Measurements from ENCODE around the gene CABLES2. TPM values are rescaled to one million over a fixed set of nuclear protein-coding genes. Genes with fewer than 3 reads are reported as not detected.

CABLES2 gene
- total and polyA plus RNA-seq, 2 donors (not counting 3 experiments of a cell fraction or from before 2014, with no cell fraction given), result 7.8 to 9.9 TPM

DNA sequence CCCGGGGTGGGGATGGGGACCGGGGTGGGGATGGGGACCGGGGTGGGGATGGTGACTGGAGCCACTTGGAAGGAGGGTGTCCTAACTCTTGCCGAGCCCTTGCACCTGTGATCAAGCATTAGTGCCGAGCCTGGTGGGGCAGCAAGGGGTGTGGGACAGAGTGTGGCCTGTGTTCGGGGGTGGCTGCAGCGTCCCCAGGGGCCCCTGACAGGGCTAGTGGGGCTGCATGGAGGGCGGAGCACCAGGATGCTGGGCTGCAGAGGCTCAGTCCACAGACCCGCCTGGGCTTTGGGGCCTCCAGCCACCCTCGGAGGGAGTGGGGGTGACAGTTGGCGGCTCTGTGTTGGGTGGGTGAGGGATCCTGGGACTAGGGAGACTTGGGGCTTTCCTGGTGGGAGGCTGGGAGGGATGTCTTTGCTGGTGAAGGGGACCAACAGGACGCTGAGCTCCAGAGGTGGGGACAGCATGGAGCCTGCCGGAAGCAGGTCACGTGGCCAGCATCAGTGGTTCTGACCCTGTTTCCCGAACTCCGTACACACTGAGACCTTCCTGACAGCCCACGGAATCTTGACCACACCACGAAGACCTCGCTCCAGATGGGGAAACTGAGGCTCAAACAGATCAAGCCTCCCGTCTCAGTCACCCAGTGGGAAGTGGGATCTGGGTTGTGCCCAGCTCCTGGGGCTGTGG lies 15.7 kb upstream of the CABLES2 start:
- H3K36me3 ChIP-seq (ENCODE audit: control insufficient read depth in 2 of 2, extremely low read depth in 1 of 2, insufficient read depth in 2 of 2, low read length in 2 of 2), result no peaks in the 10 kb centered on the region
- H3K9ac ChIP-seq (replicated peaks; ENCODE audit: extremely low read depth, insufficient read depth, low read length), result no peak overlapping the region
- H3K27ac ChIP-seq (ENCODE audit: insufficient read depth, low read depth, low read length), result no peak overlapping the region
- ChIA-PET POLR2A (no interaction called here), CTCF (interaction anchor here (1.2 kb wide), 1 partner anchor 13 kb away, joined by 3 read pairs; no protein-coding TSS in a partner anchor)
- no peaks in the 10 kb centered on the region for H3K9me1 ChIP-seq (replicated peaks; ENCODE audit: control insufficient read depth, extremely low read depth, insufficient read depth, low read length)
- H3K9me3 ChIP-seq (replicated peaks; ENCODE audit: control insufficient read depth, insufficient read depth, low read length), result no peaks in the 10 kb centered on the region
- H4K20me1 ChIP-seq (replicated peaks; ENCODE audit: control insufficient read depth, extremely low read depth, insufficient read depth, low read length), result no peaks in the 10 kb centered on the region
- no peak overlapping the region for H2AFZ ChIP-seq (ENCODE audit: low read depth, low read length)
- no peaks in the 10 kb centered on the region for H3K27me3 ChIP-seq (ENCODE audit: control insufficient read depth in 2 of 2, insufficient read depth in 2 of 2, low read length in 2 of 2)
- TF ChIP-seq, protein P1, sequence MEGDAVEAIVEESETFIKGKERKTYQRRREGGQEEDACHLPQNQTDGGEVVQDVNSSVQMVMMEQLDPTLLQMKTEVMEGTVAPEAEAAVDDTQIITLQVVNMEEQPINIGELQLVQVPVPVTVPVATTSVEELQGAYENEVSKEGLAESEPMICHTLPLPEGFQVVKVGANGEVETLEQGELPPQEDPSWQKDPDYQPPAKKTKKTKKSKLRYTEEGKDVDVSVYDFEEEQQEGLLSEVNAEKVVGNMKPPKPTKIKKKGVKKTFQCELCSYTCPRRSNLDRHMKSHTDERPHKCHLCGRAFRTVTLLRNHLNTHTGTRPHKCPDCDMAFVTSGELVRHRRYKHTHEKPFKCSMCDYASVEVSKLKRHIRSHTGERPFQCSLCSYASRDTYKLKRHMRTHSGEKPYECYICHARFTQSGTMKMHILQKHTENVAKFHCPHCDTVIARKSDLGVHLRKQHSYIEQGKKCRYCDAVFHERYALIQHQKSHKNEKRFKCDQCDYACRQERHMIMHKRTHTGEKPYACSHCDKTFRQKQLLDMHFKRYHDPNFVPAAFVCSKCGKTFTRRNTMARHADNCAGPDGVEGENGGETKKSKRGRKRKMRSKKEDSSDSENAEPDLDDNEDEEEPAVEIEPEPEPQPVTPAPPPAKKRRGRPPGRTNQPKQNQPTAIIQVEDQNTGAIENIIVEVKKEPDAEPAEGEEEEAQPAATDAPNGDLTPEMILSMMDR (IDR thresholded peaks at IDR 0.05; ENCODE audit: extremely low read depth in 1 of 2, insufficient read depth in 1 of 2, low read depth in 1 of 2, low read length in 2 of 2), result no peak
- no peak for TF ChIP-seq MYC (IDR thresholded peaks at IDR 0.05; ENCODE audit: low read depth, low read length)
- TF ChIP-seq POLR2A (IDR thresholded peaks at IDR 0.05; ENCODE audit: low read depth, low read length), result no peak
- TF ChIP-seq JUN (IDR thresholded peaks at IDR 0.05; ENCODE audit: borderline replicate concordance, insufficient read depth, insufficient read length, low read depth), result no peak
- TF ChIP-seq EZH2 (IDR thresholded peaks at IDR 0.05; ENCODE audit: borderline replicate concordance, low read depth, low read length, severe bottlenecking), result no peak
- TF ChIP-seq GATA2 (IDR thresholded peaks at IDR 0.05; ENCODE audit: insufficient read depth, insufficient read length, low read depth, low read length), result no peak
- TF ChIP-seq, protein P2, sequence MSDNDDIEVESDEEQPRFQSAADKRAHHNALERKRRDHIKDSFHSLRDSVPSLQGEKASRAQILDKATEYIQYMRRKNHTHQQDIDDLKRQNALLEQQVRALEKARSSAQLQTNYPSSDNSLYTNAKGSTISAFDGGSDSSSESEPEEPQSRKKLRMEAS (IDR thresholded peaks at IDR 0.05; ENCODE audit: insufficient read depth, insufficient read length), result no peak
- TF ChIP-seq POLR2AphosphoS5 (IDR thresholded peaks at IDR 0.05; ENCODE audit: insufficient read depth, low read depth, low read length), result no peak
- H3K4me2 ChIP-seq (ENCODE audit: insufficient read depth, low read length), result no peak overlapping the region
- intact Hi-C loops (cut with micrococcal nuclease) (no loop called here), dilution Hi-C loops (cut with MboI; ENCODE audit: extremely low pct_ligation_motif_present, low sequenced_read_pairs) (no loop called here)
- BruUV-seq (replicated peaks), result no TSS peak
- H3K4me3 ChIP-seq (replicated peaks in 1 of 3; ENCODE audit: insufficient read depth in 1 of 3, low read depth in 1 of 3, low read length in 3 of 3), result no peak overlapping the region
- H3K79me2 ChIP-seq (ENCODE audit: control insufficient read depth, insufficient read depth, low read length), result no peaks in the 10 kb centered on the region
- H3K4me1 ChIP-seq (ENCODE audit: control insufficient read depth, extremely low read depth, insufficient read depth, low read length), result no peaks in the 10 kb centered on the region
- DNase-seq (ENCODE audit: low read depth, low spot score), result no peak
- FAIRE-seq, result no peak
